ENCODE measurements around the gene ZFAND3.
A peak's percentile ranks its signal among the peaks of the same experiment; 100 is the strongest.
"Not testable (repeated sequence)": the region's sequence is repeated elsewhere in the genome, so short reads cannot be mapped to it uniquely, and the experiment has no call there.

Gene ZFAND3

GRCh38 chr6:37974943-37975342, 155.4 kb downstream of the ZFAND3 start:
- no peak for DNase-seq

GRCh38 chr6:37977715-37978114, 158.2 kb downstream of the ZFAND3 start:
- DNase-seq = no peak

GRCh38 chr6:37979392-37980221, 160.1 kb downstream of the ZFAND3 start:
- peak; percentile 87 for DNase-seq

- DNase-seq = peak; percentile 86
Measured at GRCh38 chr6:37980222-37980595, 160.7 kb downstream of the ZFAND3 start.

- DNase-seq = no peak
Measured at GRCh38 chr6:37981626-37982025, 162.1 kb downstream of the ZFAND3 start.

GRCh38 chr6:37982317-37982716, 162.8 kb downstream of the ZFAND3 start:
- DNase-seq = no peak

- DNase-seq = no peak
Measured at GRCh38 chr6:37983720-37984501, 164.4 kb downstream of the ZFAND3 start.

GRCh38 chr6:37984578-37984977, 165.1 kb downstream of the ZFAND3 start:
- DNase-seq = no peak

- DNase-seq = no peak
Measured at GRCh38 chr6:37985355-37985754, 165.8 kb downstream of the ZFAND3 start.

GRCh38 chr6:37987018-37987417, 167.5 kb downstream of the ZFAND3 start:
- DNase-seq = no peak

GRCh38 chr6:37987559-37987958, 168.0 kb downstream of the ZFAND3 start:
- DNase-seq = no peak

- no peak for DNase-seq
Measured at GRCh38 chr6:37988127-37988526, 168.6 kb downstream of the ZFAND3 start.

GRCh38 chr6:37988696-37989095, 169.2 kb downstream of the ZFAND3 start:
- DNase-seq = no peak

- no peak for DNase-seq
Measured at GRCh38 chr6:37990762-37991525, 171.4 kb downstream of the ZFAND3 start.

- DNase-seq = no peak
Measured at GRCh38 chr6:37992749-37993148, 173.2 kb downstream of the ZFAND3 start.

- DNase-seq = not testable (repeated sequence)
Measured at GRCh38 chr6:37993194-37993593, 173.7 kb downstream of the ZFAND3 start.

GRCh38 chr6:37993596-37993995, 174.1 kb downstream of the ZFAND3 start:
- no peak for DNase-seq

- peak; percentile 90 for DNase-seq
Measured at GRCh38 chr6:37994223-37994622, 174.7 kb downstream of the ZFAND3 start.

GRCh38 chr6:37998366-37998765, 178.8 kb downstream of the ZFAND3 start:
- DNase-seq = no peak

GRCh38 chr6:38001386-38001785, 181.9 kb downstream of the ZFAND3 start:
- no peak for DNase-seq

GRCh38 chr6:38004908-38005307, 185.4 kb downstream of the ZFAND3 start:
- no peak for DNase-seq

GRCh38 chr6:38011937-38012336, 192.4 kb downstream of the ZFAND3 start:
- DNase-seq = no peak

- DNase-seq = no peak
Measured at GRCh38 chr6:38012573-38012972, 193.0 kb downstream of the ZFAND3 start.
